ENCODE results near the gene MANSC1.

GRCh38 chr12:12315838-12316237 lies 34.2 kb downstream of the MANSC1 start:
- TF ChIP-seq POLR2AphosphoS5 (IDR thresholded peaks at IDR 0.05; ENCODE audit: borderline replicate concordance, low read depth, low read length) (no peak), EZH2 (IDR thresholded peaks at IDR 0.05) (no peak), FOXP2 (optimal IDR thresholded peaks at IDR 0.05; ENCODE audit: control extremely low read depth, extremely low read length, insufficient read depth) (no peak)

Data from SK-N-MC (cell line).